ENCODE measurements around the gene S1PR1. TPM values are rescaled to one million over a fixed set of nuclear protein-coding genes. Genes with fewer than 3 reads are reported as not detected.

The S1PR1 gene
- total and polyA plus RNA-seq, 2 of the 13 experiments (the other 11 are each of a cell fraction or from before 2014, with no cell fraction given): not detected

DNA sequence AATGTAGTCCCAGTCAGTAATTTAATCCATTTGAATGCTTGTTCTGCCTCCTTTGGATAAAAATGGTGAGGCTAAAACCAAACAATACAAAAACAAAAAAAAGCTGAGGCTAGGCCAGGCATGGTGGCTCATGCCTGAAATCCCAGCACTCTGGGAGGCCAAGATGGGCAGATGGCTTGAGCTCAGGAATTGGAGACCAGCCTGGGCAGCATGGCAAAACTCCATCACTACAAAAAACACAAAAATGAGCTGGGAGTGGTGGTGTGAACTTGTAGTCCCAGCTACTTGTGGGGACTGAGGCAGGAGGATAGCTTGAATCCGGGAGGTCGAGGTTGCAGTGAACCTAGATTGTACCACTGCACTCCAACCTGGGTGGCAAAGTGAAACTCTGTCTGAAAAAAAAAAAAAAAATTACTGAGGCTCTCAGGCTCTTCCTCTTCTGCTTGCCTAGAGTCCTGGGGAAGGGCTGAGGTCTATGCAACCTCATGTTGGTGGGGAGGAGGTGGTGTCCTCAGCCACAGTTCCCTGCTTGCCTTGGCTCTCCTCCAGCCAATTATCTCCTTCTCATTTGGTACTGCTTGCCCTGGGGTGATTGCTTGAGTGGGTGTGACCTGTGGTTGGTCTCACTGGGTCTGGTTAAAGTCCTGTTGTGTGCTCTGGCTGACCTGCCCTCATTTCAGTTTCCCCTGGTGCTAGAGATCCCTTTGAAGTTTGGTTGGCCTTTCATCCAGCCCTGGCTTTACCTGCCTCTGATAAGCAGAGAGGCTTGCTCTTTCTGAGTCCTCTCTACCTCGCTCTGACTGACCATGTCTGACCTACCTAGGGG is 20.9 kb downstream of the S1PR1 start (continued):
- TF ChIP-seq HNF4A (CRISPR knock-in tag; IDR thresholded peaks at IDR 0.05) (peak; percentile 90), ZBED4 (CRISPR knock-in tag; IDR thresholded peaks at IDR 0.05; ENCODE audit: borderline replicate concordance) (no peak), HNRNPUL1 (IDR thresholded peaks at IDR 0.05; ENCODE audit: low read depth, low read length) (no peak), SOX13 (IDR thresholded peaks at IDR 0.05) (no peak), SOX13 (CRISPR knock-in tag; conservative IDR thresholded peaks at IDR 0.05 in 1 of 2, IDR thresholded peaks at IDR 0.05 in 1 of 2) (peak in 1 of 2 experiments; percentile 67; a peak in 2 of 4 replicates)
- TF ChIP-seq, protein P1, sequence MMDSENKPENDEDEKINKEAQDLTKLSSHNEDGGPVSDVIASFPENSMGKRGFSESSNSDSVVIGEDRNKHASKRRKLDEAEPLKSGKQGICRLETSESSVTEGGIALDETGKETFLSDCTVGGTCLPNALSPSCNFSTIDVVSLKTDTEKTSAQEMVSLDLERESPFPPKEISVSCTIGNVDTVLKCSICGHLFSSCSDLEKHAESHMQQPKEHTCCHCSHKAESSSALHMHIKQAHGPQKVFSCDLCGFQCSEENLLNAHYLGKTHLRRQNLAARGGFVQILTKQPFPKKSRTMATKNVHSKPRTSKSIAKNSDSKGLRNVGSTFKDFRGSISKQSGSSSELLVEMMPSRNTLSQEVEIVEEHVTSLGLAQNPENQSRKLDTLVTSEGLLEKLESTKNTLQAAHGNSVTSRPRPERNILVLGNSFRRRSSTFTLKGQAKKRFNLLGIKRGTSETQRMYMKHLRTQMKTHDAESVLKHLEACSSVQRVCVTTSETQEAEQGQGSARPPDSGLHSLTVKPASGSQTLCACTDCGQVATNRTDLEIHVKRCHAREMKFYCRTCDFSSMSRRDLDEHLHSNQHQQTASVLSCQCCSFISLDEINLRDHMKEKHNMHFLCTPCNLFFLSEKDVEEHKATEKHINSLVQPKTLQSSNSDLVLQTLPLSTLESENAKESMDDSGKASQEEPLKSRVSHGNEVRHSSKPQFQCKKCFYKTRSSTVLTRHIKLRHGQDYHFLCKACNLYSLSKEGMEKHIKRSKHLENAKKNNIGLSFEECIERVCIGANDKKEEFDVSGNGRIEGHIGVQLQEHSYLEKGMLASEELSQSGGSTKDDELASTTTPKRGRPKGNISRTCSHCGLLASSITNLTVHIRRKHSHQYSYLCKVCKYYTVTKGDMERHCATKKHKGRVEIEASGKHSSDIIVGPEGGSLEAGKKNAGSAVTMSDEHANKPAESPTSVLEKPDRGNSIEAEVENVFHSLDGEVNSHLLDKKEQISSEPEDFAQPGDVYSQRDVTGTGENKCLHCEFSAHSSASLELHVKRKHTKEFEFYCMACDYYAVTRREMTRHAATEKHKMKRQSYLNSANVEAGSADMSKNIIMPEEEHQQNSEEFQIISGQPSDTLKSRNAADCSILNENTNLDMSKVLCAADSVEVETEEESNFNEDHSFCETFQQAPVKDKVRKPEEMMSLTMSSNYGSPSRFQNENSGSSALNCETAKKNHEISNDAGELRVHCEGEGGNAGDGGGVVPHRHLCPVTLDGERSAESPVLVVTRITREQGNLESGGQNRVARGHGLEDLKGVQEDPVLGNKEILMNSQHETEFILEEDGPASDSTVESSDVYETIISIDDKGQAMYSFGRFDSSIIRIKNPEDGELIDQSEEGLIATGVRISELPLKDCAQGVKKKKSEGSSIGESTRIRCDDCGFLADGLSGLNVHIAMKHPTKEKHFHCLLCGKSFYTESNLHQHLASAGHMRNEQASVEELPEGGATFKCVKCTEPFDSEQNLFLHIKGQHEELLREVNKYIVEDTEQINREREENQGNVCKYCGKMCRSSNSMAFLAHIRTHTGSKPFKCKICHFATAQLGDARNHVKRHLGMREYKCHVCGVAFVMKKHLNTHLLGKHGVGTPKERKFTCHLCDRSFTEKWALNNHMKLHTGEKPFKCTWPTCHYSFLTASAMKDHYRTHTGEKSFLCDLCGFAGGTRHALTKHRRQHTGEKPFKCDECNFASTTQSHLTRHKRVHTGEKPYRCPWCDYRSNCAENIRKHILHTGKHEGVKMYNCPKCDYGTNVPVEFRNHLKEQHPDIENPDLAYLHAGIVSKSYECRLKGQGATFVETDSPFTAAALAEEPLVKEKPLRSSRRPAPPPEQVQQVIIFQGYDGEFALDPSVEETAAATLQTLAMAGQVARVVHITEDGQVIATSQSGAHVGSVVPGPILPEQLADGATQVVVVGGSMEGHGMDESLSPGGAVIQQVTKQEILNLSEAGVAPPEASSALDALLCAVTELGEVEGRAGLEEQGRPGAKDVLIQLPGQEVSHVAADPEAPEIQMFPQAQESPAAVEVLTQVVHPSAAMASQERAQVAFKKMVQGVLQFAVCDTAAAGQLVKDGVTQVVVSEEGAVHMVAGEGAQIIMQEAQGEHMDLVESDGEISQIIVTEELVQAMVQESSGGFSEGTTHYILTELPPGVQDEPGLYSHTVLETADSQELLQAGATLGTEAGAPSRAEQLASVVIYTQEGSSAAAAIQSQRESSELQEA (CRISPR knock-in tag; IDR thresholded peaks at IDR 0.05; ENCODE audit: not compliant biosample characterization): no peak
